SK-N-SH (cell line): ENCODE data around the gene BAIAP2. TPM values are rescaled to one million over a fixed set of nuclear protein-coding genes. Genes with fewer than 3 reads are reported as not detected.

Source experiments
- CTCF ChIA-PET: fragments of 300-600, 350-600 bp; formaldehyde crosslinking; extraction: SDS; loops from one replicate; lab custom pipeline; 2021; lab: Yijun Ruan, JAX
- POLR2A ChIA-PET: fragments of 350-600 bp; sonication (Branson Sonifier 250); formaldehyde crosslinking; extraction: SDS; loops from one replicate; lab custom pipeline; 2020; ENCODE audit warnings: antibody characterized with exemption, inconsistent platforms; lab: Yijun Ruan, JAX
- DNase-seq: peaks from one replicate; pipeline ENCODE4 v3.0.0; 2012
- H2AFZ ChIP-seq: fragments of 200-600 bp; sonication (generic); 2 replicates; pipeline ENCODE4 v1.8.1; 2016; ENCODE audit warnings: antibody characterized with exemption, mild to moderate bottlenecking, low read depth
- H3F3A ChIP-seq: fragments of 200-600 bp; sonication (generic); replicated peaks from 2 replicates; pipeline ENCODE3; 2016; ENCODE audit warnings: antibody characterized with exemption, mild to moderate bottlenecking; ENCODE audit not compliant: insufficient read depth
- H3K27ac ChIP-seq, 2 experiments: fragments of 200-500 bp in 1 of 2; fragments of 200-600 bp in 1 of 2; sonication (Bioruptor generic) in 1 of 2; sonication (generic), shearing (Covaris generic) in 1 of 2; 2 replicates each; pipeline versions ENCODE4 v1.5.1 to v1.6.1; 2014 to 2016; ENCODE audit warnings: low read depth in 2 of 2, inconsistent platforms in 1 of 2, low read length in 1 of 2, mild to moderate bottlenecking in 1 of 2, mixed read lengths in 1 of 2
- H3K27me3 ChIP-seq: fragments of 200-600 bp; sonication (generic), shearing (Covaris generic); 2 replicates; pipeline ENCODE4 v1.6.1; 2016; ENCODE audit warnings: mixed run types; ENCODE audit not compliant: insufficient read depth
- H3K36me3 ChIP-seq, 2 experiments: fragments of 200-500 bp in 1 of 2; fragments of 200-600 bp in 1 of 2; sonication (Bioruptor generic) in 1 of 2; sonication (generic) in 1 of 2; replicated peaks in 1 of 2; 2 replicates each; pipeline versions ENCODE3 to v1.5.1; 2014 to 2016; ENCODE audit warnings: low read length in 1 of 2, mild to moderate bottlenecking in 1 of 2; ENCODE audit not compliant: insufficient read depth in 2 of 2, control insufficient read depth in 1 of 2
- H3K4me1 ChIP-seq, 2 experiments: fragments of 200-500 bp in 1 of 2; fragments of 200-600 bp in 1 of 2; sonication (Bioruptor generic) in 1 of 2; sonication (generic), shearing (Covaris generic) in 1 of 2; 2 replicates each; pipeline versions ENCODE4 v1.5.1 to v1.6.1; 2014 to 2016; ENCODE audit warnings: low read depth in 1 of 2, low read length in 1 of 2, mixed run types in 1 of 2; ENCODE audit not compliant: insufficient read depth in 2 of 2, control insufficient read depth in 1 of 2
- H3K4me2 ChIP-seq: fragments of 200-600 bp; sonication (generic), shearing (Covaris generic); 2 replicates; pipeline ENCODE4 v1.6.1; 2017; ENCODE audit warnings: mixed run types
- H3K4me3 ChIP-seq, 2 experiments: fragments of 200-500 bp in 1 of 2; fragments of 200-600 bp in 1 of 2; sonication (Bioruptor generic) in 1 of 2; sonication (generic), shearing (Covaris generic) in 1 of 2; 2 replicates each; pipeline versions ENCODE4 v1.5.1 to v1.8.1; 2014 to 2016; ENCODE audit warnings: low read depth in 2 of 2, inconsistent platforms in 1 of 2, low read length in 1 of 2, mild to moderate bottlenecking in 1 of 2, mixed read lengths in 1 of 2, moderate library complexity in 1 of 2
- H3K79me2 ChIP-seq: fragments of 200-600 bp; sonication (generic); 2 replicates; pipeline ENCODE4 v1.8.1; 2017; ENCODE audit warnings: mild to moderate bottlenecking; ENCODE audit not compliant: insufficient read depth
- H3K9ac ChIP-seq: fragments of 200-600 bp; sonication (generic); 2 replicates; pipeline ENCODE4 v1.6.1; 2017; ENCODE audit warnings: mixed run types
- H3K9me2 ChIP-seq: fragments of 200-600 bp; sonication (generic); 2 replicates; pipeline ENCODE4 v1.6.1; 2017; ENCODE audit warnings: mixed run types
- H3K9me3 ChIP-seq: fragments of 200-600 bp; sonication (generic); 2 replicates; pipeline ENCODE4 v1.6.1; 2017; ENCODE audit warnings: mixed run types, mild to moderate bottlenecking, moderate library complexity
- H4K20me1 ChIP-seq: fragments of 200-600 bp; sonication (generic); 2 replicates; pipeline ENCODE4 v1.6.1; 2017; ENCODE audit warnings: mild to moderate bottlenecking, mixed run types; ENCODE audit not compliant: insufficient read depth
- EZH2phosphoT487 ChIP-seq: fragments of 200-600 bp; sonication (generic); IDR thresholded peaks from 2 replicates; pipeline ENCODE4 v1.6.1; 2017; ENCODE audit warnings: low read depth, mixed run types, mild to moderate bottlenecking, antibody characterized with exemption, moderate library complexity, borderline replicate concordance
- IRF3 ChIP-seq: fragments of 150-350 bp; IDR thresholded peaks from 2 replicates; pipeline ENCODE4 v1.6.1; 2016; ENCODE audit warnings: mild to moderate bottlenecking, low read depth, low read length
- JUND ChIP-seq: IDR thresholded peaks from 2 replicates; pipeline ENCODE4 v1.4.0; 2012
- RXRA ChIP-seq: IDR thresholded peaks from 2 replicates; pipeline ENCODE4 v1.4.0; 2012; ENCODE audit warnings: low read depth, mild to moderate bottlenecking, borderline replicate concordance
- WGBS: methylation state at CpG from one replicate; pipeline ENCODE4 v1.1.6; 2017; ENCODE audit warnings: low lambda C conversion rate; 5-methylcytosine and 5-hydroxymethylcytosine counted together
- polyA plus RNA-seq, 3 experiments: library from polyadenylated mRNA; depleted of rRNA; stranded (reverse); fragments of >200 nt; gene quantifications; 2 replicates each; pipeline ENCODE4 v1.2.3, GENCODE V29; 2012
- small RNA-seq, 7 experiments: library from RNA; depleted of rRNA; stranded (forward); fragments of <200 nt; gene quantifications; one replicate each; pipeline ENCODE3, GENCODE V24; 2012

BAIAP2 gene
- polyA plus RNA-seq, 1 of the 3 experiments (the other 2 are of a cell fraction) = 19.8 TPM

- WGBS = under 1% methylated on average over 30 of the region's 62 CpGs
- no peaks in the 10 kb centered on the region for H3K9me2 ChIP-seq
- peaks cover 0 to 26% of the 10 kb centered on the region in 2 experiments; a peak in 1 of 4 replicates for H3K4me1 ChIP-seq
- CTCF ChIA-PET = interaction anchor here (1.3 to 4.3 kb wide), 4 partner anchors 14 to 49 kb away, joined by 3 to 42 read pairs (median 5); no protein-coding TSS in a partner anchor
- peak within 1 kb of the TSS; percentile 84 for H3K4me2 ChIP-seq
- peaks cover 12% of the 10 kb centered on the region for H3F3A ChIP-seq
- DNase-seq = peak; percentile 92
- no peaks in the 10 kb centered on the region for H4K20me1 ChIP-seq
- no peak within 1 kb of the TSS for H3K9ac ChIP-seq
- H3K79me2 ChIP-seq = no peaks in the 10 kb centered on the region
- no peaks in the 10 kb centered on the region for H3K36me3 ChIP-seq
- no peaks in the 10 kb centered on the region for H3K9me3 ChIP-seq
- peak within 1 kb of the TSS in 1 of 2 experiments; percentile 85; a peak in 2 of 4 replicates for H3K27ac ChIP-seq
- peak within 1 kb of the TSS; percentile 46 to 53 for H3K4me3 ChIP-seq
- no peak within 1 kb of the TSS for H2AFZ ChIP-seq
- TF ChIP-seq JUND (no peak), RXRA (no peak), EZH2phosphoT487 (no peak), IRF3 (no peak)
- POLR2A ChIA-PET = interaction anchor here (1.2 kb wide), 1 partner anchor 25 kb away, joined by 3 read pairs; no protein-coding TSS in a partner anchor
- H3K27me3 ChIP-seq = peaks cover 22% of the 10 kb centered on the region; the same call in 1 of the 2 replicates
These were observed 131.1 kb downstream of the BAIAP2 start, which contains the start of gene AATK for GRCh38 chr17:81166033-81166492. TSS of gene AATK (minus strand) at chr17:81166221. CDS start at chr17:81165992, 229 bp downstream.

Small RNA genes lying within 50 kb of the gene (small RNA-seq; reads per million reads assigned to genes)
- gene MIR1250 (0 to 1.1 (median 0.06) reads per million in 7 experiments), gene MIR3065 (0.34 to 54.0 (median 25.3) reads per million in 7 experiments), gene MIR657 (0 reads per million in 7 experiments)

Other genes with a start within 250 kb of the BAIAP2 start
- 44.1 and 44.3 TPM in 2 replicates for gene CHMP6, start 43.3 kb upstream of the BAIAP2 start, polyA plus RNA-seq (2012; rRNA removed)
- gene PVALEF, start 130.4 kb downstream of the BAIAP2 start, polyA plus RNA-seq (2012; rRNA removed) = not detected in 2 replicates
- gene AATK, start 131.1 kb downstream of the BAIAP2 start, polyA plus RNA-seq (2012; rRNA removed) = 0.19 and 0.51 TPM in 2 replicates
- 26.5 and 34.8 TPM in 2 replicates for gene CEP131, start 187.8 kb downstream of the BAIAP2 start, polyA plus RNA-seq (2012; rRNA removed)
- gene TEPSIN, start 203.9 kb downstream of the BAIAP2 start, polyA plus RNA-seq (2012; rRNA removed) = 35.3 and 36.1 TPM in 2 replicates
- 194 and 229 TPM in 2 replicates for gene NDUFAF8, start 204.2 kb downstream of the BAIAP2 start, polyA plus RNA-seq (2012; rRNA removed)